ENCODE data around the gene CAMK1D.

Gene CAMK1D

GRCh38 chr10:12564173-12564572 lies 214.8 kb downstream of the CAMK1D start:
- no peak for DNase-seq

- DNase-seq: no peak
These were observed 217.1 kb downstream of the CAMK1D start for GRCh38 chr10:12566161-12567115.

GRCh38 chr10:12568391-12569009 lies 219.2 kb downstream of the CAMK1D start:
- DNase-seq: no peak

- DNase-seq: no peak
These were observed 222.9 kb downstream of the CAMK1D start for GRCh38 chr10:12572281-12572680.

- no peak for DNase-seq
These were observed 228.3 kb downstream of the CAMK1D start for GRCh38 chr10:12577610-12578009.

- no peak for DNase-seq
These were observed 230.9 kb downstream of the CAMK1D start for GRCh38 chr10:12579954-12580858.

- no peak for DNase-seq
These were observed 234.7 kb downstream of the CAMK1D start for GRCh38 chr10:12583891-12584595.

GRCh38 chr10:12586741-12587140 lies 237.4 kb downstream of the CAMK1D start:
- no peak for DNase-seq

- no peak for DNase-seq
These were observed 238.1 kb downstream of the CAMK1D start for GRCh38 chr10:12587451-12587888.

- DNase-seq: peak; percentile 44
These were observed 238.9 kb downstream of the CAMK1D start for GRCh38 chr10:12588091-12588860.

- peak; percentile 31 for DNase-seq
These were observed 239.9 kb downstream of the CAMK1D start for GRCh38 chr10:12589291-12589690.

GRCh38 chr10:12589791-12590190 lies 240.4 kb downstream of the CAMK1D start:
- DNase-seq: peak; percentile 8

GRCh38 chr10:12590675-12591659 lies 241.6 kb downstream of the CAMK1D start:
- DNase-seq: no peak

GRCh38 chr10:12592967-12593366 lies 243.6 kb downstream of the CAMK1D start:
- DNase-seq: no peak

- no peak for DNase-seq
These were observed 245.1 kb downstream of the CAMK1D start for GRCh38 chr10:12594448-12594944.

GRCh38 chr10:12595936-12596576 lies 246.7 kb downstream of the CAMK1D start:
- no peak for DNase-seq

GRCh38 chr10:12597176-12597575 lies 247.8 kb downstream of the CAMK1D start:
- no peak for DNase-seq

GRCh38 chr10:12597788-12598765 lies 248.7 kb downstream of the CAMK1D start:
- no peak for DNase-seq
